GM19468 (cell line): ENCODE measurements around the gene RPS6KA6.

Experiments
- ATAC-seq: cut with Tn5 transposase; IDR thresholded peaks from one replicate; pipeline ENCODE4 v1.9.1; 2021; ENCODE audit warnings: mild to moderate bottlenecking, moderate library complexity, moderate number of reproducible peaks; ENCODE audit not compliant: unreplicated experiment; ENCODE audit errors: extremely low read depth

RPS6KA6 gene

GRCh38 chrX:84044051-84044450 lies 143.9 kb downstream of the RPS6KA6 start:
- ATAC-seq = no peak
